HG03196 (cell line): Measurements from ENCODE around the gene CAMSAP3.
"Not testable (repeated sequence)": the region's sequence is repeated elsewhere in the genome, so short reads cannot be mapped to it uniquely, and the experiment has no call there.

Source experiments
- ATAC-seq: cut with Tn5 transposase; IDR thresholded peaks from one replicate; pipeline ENCODE4 v1.9.1; 2021; ENCODE audit not compliant: unreplicated experiment

The CAMSAP3 gene

GRCh38 chr19:7628589-7629311, 33.1 kb downstream of the CAMSAP3 start:
- no peak for ATAC-seq

- peak; percentile 88 for ATAC-seq
These were observed 33.8 kb downstream of the CAMSAP3 start, which contains the start of the genes PET100 and XAB2 for GRCh38 chr19:7629347-7630054. PET100 (plus strand) TSS chr19:7629793; CDS start chr19:7629834, 41 bp downstream. XAB2 (minus strand) TSS chr19:7629545; CDS start chr19:7629527, 18 bp downstream.

- no peak for ATAC-seq
These were observed 35.9 kb downstream of the CAMSAP3 start for GRCh38 chr19:7631577-7631976.

- ATAC-seq = no peak
These were observed 36.9 kb downstream of the CAMSAP3 start for GRCh38 chr19:7632340-7633203.

GRCh38 chr19:7633698-7634097, 38.0 kb downstream of the CAMSAP3 start, which contains the start of gene PCP2:
PCP2 (minus strand) TSS chr19:7633719; CDS start chr19:7633457, 262 bp downstream.
- no peak for ATAC-seq

- ATAC-seq = no peak
These were observed 40.0 kb downstream of the CAMSAP3 start for GRCh38 chr19:7635670-7636069.

- ATAC-seq = no peak
These were observed 40.6 kb downstream of the CAMSAP3 start for GRCh38 chr19:7636317-7636690.

GRCh38 chr19:7636691-7637373, 41.2 kb downstream of the CAMSAP3 start, which contains the start of gene STXBP2:
STXBP2 (plus strand) TSS chr19:7637110; CDS start chr19:7637150, 40 bp downstream.
- peak; percentile 41 for ATAC-seq

GRCh38 chr19:7637374-7638256, 42.0 kb downstream of the CAMSAP3 start:
- ATAC-seq = peak; percentile 16

- ATAC-seq = no peak
These were observed 43.3 kb downstream of the CAMSAP3 start for GRCh38 chr19:7638802-7639465.

GRCh38 chr19:7639863-7640348, 44.2 kb downstream of the CAMSAP3 start:
- no peak for ATAC-seq

GRCh38 chr19:7640803-7641202, 45.1 kb downstream of the CAMSAP3 start:
- ATAC-seq = no peak

GRCh38 chr19:7641290-7642276, 45.9 kb downstream of the CAMSAP3 start:
- ATAC-seq = no peak

- no peak for ATAC-seq
These were observed 46.8 kb downstream of the CAMSAP3 start for GRCh38 chr19:7642295-7643030.

- no peak for ATAC-seq
These were observed 47.4 kb downstream of the CAMSAP3 start for GRCh38 chr19:7643031-7643415.

- ATAC-seq = not testable (repeated sequence)
These were observed 48.2 kb downstream of the CAMSAP3 start for GRCh38 chr19:7643629-7644549.
